ENCODE measurements around the gene PPP3R1.
"Not testable (repeated sequence)": the region's sequence is repeated elsewhere in the genome, so short reads cannot be mapped to it uniquely, and the experiment has no call there.

GRCh38 chr2:68175210-68175609 lies 77.1 kb downstream of the PPP3R1 start:
- TF ChIP-seq CTCF (IDR thresholded peaks at IDR 0.05); POLR2AphosphoS5 (IDR thresholded peaks at IDR 0.05); EP300 (IDR thresholded peaks at IDR 0.05; ENCODE audit: low read depth): not testable (repeated sequence)
